ENCODE data around the gene SERPINB5.

GRCh38 chr18:63476668-63477067 is at the start of gene SERPINB5:
- TF ChIP-seq CTCF (IDR thresholded peaks at IDR 0.05; ENCODE audit: low read depth, low read length) (no peak), POLR2A (IDR thresholded peaks at IDR 0.05; ENCODE audit: extremely low read depth, insufficient read length) (no peak)
